ENCODE results near the gene FLYWCH2. TPM values are rescaled to one million over a fixed set of nuclear protein-coding genes. Genes with fewer than 3 reads are reported as not detected.

Gene FLYWCH2
- total RNA-seq, 4 donors from 2014 or later = 19.5 to 54.5 (median 30.2) TPM

GRCh38 chr16:2904100-2904921 lies 21.3 kb downstream of the FLYWCH2 start:
- ATAC-seq = peak; percentile 52 to 57
- no peaks in the 10 kb centered on the region for H3K27me3 ChIP-seq
- no peaks in the 10 kb centered on the region for H3K36me3 ChIP-seq
- intact Hi-C loops (cut with DNase I; ENCODE audit: low total_unique reads) (loop anchor here (1.0 to 2.0 kb wide), 2 partner anchors 15 to 22 kb away; no protein-coding TSS in a partner anchor), in situ Hi-C loops (cut with MboI; ENCODE audit: low sequenced_read_pairs in 4 of 4) (no loop called here)
- peak in 1 of 2 donors; percentile 23 for TF ChIP-seq POLR2A (IDR thresholded peaks at IDR 0.05)
- TF ChIP-seq, protein P1, sequence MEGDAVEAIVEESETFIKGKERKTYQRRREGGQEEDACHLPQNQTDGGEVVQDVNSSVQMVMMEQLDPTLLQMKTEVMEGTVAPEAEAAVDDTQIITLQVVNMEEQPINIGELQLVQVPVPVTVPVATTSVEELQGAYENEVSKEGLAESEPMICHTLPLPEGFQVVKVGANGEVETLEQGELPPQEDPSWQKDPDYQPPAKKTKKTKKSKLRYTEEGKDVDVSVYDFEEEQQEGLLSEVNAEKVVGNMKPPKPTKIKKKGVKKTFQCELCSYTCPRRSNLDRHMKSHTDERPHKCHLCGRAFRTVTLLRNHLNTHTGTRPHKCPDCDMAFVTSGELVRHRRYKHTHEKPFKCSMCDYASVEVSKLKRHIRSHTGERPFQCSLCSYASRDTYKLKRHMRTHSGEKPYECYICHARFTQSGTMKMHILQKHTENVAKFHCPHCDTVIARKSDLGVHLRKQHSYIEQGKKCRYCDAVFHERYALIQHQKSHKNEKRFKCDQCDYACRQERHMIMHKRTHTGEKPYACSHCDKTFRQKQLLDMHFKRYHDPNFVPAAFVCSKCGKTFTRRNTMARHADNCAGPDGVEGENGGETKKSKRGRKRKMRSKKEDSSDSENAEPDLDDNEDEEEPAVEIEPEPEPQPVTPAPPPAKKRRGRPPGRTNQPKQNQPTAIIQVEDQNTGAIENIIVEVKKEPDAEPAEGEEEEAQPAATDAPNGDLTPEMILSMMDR (IDR thresholded peaks at IDR 0.05 in 4 of 5, conservative IDR thresholded peaks at IDR 0.05 in 1 of 5) = peak; percentile 85 to 98 (median 93)
- peak overlapping the region; percentile 77 to 91 (median 87) for H3K4me3 ChIP-seq
- H3K27ac ChIP-seq = peak overlapping the region; percentile 91 to 96 (median 94)
- DNase-seq = peak; percentile 70 to 78
- H3K9me3 ChIP-seq = no peaks in the 10 kb centered on the region
- peaks cover 11 to 14% of the 10 kb centered on the region in 2 donors for H3K4me1 ChIP-seq

DNA sequence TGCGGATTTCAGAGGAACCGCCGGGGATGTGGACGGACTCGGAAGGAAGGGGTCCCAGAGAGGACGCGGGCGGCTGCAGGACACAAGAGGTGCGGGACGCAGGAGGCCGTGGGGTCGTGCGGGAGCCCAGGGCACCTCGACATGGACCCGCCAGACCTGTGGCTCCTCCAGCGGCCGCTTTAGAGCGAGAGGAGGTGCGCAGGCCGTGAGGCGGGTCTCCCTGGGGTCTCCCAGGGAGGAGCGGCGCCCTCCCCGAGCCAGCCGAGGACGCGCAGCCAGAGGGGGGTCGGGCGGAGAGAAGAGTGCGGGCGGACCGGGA lies 21.9 kb downstream of the FLYWCH2 start:
- peak; percentile 2 to 7 for ATAC-seq
- H3K36me3 ChIP-seq = no peaks in the 10 kb centered on the region
- TF ChIP-seq, protein P1 (IDR thresholded peaks at IDR 0.05 in 4 of 5, conservative IDR thresholded peaks at IDR 0.05 in 1 of 5) = no peak
- no peak for TF ChIP-seq POLR2A (IDR thresholded peaks at IDR 0.05)
- peak overlapping the region; percentile 77 to 91 (median 87) for H3K4me3 ChIP-seq
- in situ Hi-C loops (cut with MboI; ENCODE audit: low sequenced_read_pairs in 4 of 4) = no loop called here
- no peaks in the 10 kb centered on the region for H3K9me3 ChIP-seq
- H3K27ac ChIP-seq = peak overlapping the region; percentile 91 to 96 (median 94)
- intact Hi-C loops (cut with DNase I; ENCODE audit: low total_unique reads) = loop anchor here (1.0 to 2.0 kb wide), 4 partner anchors 14 to 115 kb away; partner anchors contain the start of gene TNFRSF12A
- peaks cover 11 to 14% of the 10 kb centered on the region in 2 donors for H3K4me1 ChIP-seq
- no peaks in the 10 kb centered on the region for H3K27me3 ChIP-seq
- DNase-seq = peak in 1 of 2 donors; percentile 22

DNA sequence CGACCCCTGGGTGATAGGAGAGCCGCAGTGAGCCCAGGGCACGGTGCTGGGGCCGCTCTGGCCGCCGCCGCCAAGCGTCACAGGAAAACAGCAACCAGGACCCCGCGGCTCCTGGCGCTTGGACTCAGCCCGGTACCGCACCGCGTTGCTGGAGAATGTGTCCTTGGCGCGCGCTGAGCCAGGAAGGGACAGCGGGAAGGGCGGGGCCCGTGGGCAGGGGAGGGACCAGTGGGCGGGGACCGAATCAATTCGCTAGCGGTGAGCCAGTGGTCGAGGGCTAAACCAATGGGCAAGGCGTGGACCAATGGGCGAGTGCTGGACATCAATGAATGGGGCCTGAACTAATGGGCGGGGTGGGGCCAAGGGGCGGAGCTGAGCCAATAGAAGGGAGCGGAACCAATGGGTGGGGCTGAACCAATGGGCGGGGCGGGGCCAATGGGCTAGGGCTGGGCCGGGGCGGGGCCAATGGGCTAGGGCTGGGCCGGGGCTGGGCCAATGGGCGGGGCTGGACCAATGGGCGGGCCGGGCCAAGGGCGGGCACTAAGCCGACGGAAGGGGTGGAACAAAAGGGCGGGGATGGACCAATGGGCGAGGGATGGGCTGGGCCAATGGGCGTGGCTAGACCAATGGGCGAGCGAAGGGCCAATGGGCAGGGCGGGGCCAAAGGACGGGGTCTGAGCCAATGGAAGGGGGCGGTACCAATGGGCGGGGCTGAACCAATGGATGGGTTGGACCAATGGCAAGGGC lies 22.4 kb downstream of the FLYWCH2 start:
- intact Hi-C loops (cut with DNase I; ENCODE audit: low total_unique reads) (loop anchor here (1.0 to 2.0 kb wide), 3 partner anchors 21 to 115 kb away; partner anchors contain the start of gene TNFRSF12A), in situ Hi-C loops (cut with MboI; ENCODE audit: low sequenced_read_pairs in 4 of 4) (no loop called here)

GRCh38 chr16:2905988-2906387 lies 23.0 kb downstream of the FLYWCH2 start:
- H3K36me3 ChIP-seq = no peaks in the 10 kb centered on the region
- in situ Hi-C loops (cut with MboI; ENCODE audit: low sequenced_read_pairs in 4 of 4) (no loop called here), intact Hi-C loops (cut with DNase I; ENCODE audit: low total_unique reads) (loop anchor here (1.0 to 2.0 kb wide), 3 partner anchors 21 to 114 kb away; partner anchors contain the start of gene TNFRSF12A)
- H3K4me3 ChIP-seq = no peak overlapping the region
- DNase-seq (no peak), ATAC-seq (no peak)
- H3K4me1 ChIP-seq = peaks cover 11 to 14% of the 10 kb centered on the region in 2 donors
- TF ChIP-seq, protein P1 (IDR thresholded peaks at IDR 0.05 in 4 of 5, conservative IDR thresholded peaks at IDR 0.05 in 1 of 5) = no peak
- TF ChIP-seq POLR2A (IDR thresholded peaks at IDR 0.05) = no peak
- no peaks in the 10 kb centered on the region for H3K9me3 ChIP-seq
- peak overlapping the region; percentile 42 to 79 (median 76) for H3K27ac ChIP-seq
- no peaks in the 10 kb centered on the region for H3K27me3 ChIP-seq

More for the DNA sequence above, 22.4 kb downstream of the FLYWCH2 start:
- Histone ChIP-seq H3K27ac (peak overlapping the region; percentile 91 to 96 (median 94)), H3K4me1 (peaks cover 11 to 14% of the 10 kb centered on the region in 2 donors), H3K27me3 (no peaks in the 10 kb centered on the region), H3K36me3 (no peaks in the 10 kb centered on the region), H3K4me3 (peak overlapping the region; percentile 77 to 91 (median 87)), H3K9me3 (no peaks in the 10 kb centered on the region)
- peak; percentile 100 for DNase-seq
- peak; percentile 83 to 88 for ATAC-seq
- TF ChIP-seq, protein P1 (IDR thresholded peaks at IDR 0.05 in 4 of 5, conservative IDR thresholded peaks at IDR 0.05 in 1 of 5) = no peak
- peak; percentile 93 to 96 for TF ChIP-seq POLR2A (IDR thresholded peaks at IDR 0.05)
